ENCODE results near the gene GLOD5. TPM values are rescaled to one million over a fixed set of nuclear protein-coding genes. Genes with fewer than 3 reads are reported as not detected.

The GLOD5 gene
- 10 to 100 TPM in 1 of 2 donors, 1 to 10 TPM in 1; 9.5 to 11.4 TPM for total RNA-seq
- long read RNA-seq, transcript GLOD5-201 (4 exons, 735 nt), result major isoform, 6 of 10 reads
- long read RNA-seq, partial matches to known transcripts, result 0 of 10 reads
- long read RNA-seq, other reads (novel, unspliced or antisense), result 3 of 10 reads

DNA sequence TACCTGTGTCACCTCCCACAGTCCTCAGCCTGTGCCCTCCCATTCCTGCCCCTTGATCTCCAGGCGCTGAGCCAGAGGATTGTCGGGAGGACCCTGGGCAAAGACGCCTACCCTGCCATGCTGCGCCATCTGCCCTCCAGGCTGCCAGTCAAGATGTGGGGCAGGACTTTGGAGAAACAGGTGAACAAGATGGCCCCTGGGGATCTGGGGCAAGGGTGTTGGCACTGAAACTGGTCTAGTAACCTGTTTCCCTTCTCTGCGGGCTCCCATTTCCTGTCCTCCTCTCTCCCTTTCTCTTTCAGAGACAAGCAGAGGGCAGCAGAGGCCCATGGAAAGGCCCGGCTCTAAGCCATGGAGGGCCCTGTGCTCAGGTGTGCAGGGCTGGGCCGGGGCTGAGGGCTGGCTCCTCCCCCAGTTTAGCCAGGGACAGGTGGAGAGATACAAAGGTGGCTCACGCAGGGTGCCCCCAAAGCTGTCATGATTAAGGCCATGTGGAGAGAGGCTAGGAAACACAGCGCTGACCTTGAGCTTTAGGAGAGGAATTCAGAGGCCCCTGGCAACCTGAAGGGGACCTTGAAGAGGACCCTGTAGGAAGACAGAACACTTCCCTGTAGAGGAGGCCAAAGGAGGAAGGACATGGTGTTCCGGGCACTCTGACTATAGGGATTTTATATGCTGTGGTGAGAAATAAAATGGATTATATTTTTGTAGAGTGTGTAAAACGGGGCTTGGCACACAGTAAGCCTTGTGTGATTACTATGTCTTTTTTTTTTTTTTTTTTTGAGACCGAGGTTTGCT lies at the start of gene GLOD5:
TSS of gene GLOD5 (plus strand) at position 74 of the 798 bp plus-strand sequence. CDS start at position 118, 44 bp downstream.
- DNase-seq, result peak; percentile 72 to 78
- intact Hi-C loops (cut with DNase I, micrococcal nuclease), result no loop called here
- ATAC-seq, result peak; percentile 95

DNA sequence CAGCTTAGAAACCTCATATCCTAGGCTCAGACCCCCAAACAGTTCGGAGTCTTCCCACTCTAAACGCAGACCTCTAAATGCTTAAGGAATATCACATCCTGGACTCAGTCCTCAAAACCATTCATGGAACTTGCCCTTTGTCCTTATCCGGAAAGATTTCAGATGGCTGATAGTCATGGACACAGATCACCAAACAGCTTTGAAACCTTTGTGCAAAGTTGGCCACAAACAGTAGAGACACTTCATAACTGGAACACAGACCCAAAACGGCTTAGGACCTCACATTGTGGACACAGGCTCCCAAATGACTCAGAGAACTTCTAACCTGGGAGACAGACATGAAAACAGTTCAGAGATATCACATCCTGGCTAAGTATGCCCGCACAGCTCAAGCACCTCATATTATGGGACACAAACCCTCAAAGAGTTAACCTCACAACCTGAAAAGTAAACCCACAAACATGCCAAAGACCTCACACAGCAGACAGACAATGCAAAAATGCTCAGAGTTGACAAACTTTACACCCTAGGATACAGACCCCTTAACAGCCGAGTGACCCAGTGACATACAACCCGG lies 49.5 kb upstream of the GLOD5 start:
- no peak for ATAC-seq

DNA sequence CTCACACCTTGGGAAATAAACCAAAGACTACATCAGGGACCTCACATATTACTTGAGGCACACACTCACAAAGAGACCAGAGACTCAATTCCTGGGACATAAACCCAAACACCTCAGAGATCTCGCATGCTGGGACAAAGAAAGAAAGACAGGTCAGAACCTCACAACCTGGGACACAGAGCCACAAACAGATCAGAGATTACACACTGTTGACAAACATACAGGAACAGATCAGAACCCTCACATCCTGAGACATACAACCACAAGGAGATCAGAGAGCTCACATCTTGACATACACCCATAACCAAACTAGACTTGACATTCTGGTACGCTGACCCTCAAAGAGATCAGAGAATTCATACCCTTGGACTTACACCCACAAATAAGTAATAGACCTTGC lies 47.7 kb upstream of the GLOD5 start:
- DNase-seq (no peak), ATAC-seq (no peak)
- intact Hi-C loops (cut with DNase I, micrococcal nuclease), result no loop called here

More for the DNA sequence above, 49.5 kb upstream of the GLOD5 start:
- intact Hi-C loops (cut with DNase I, micrococcal nuclease), result no loop called here
- DNase-seq, result no peak

DNA sequence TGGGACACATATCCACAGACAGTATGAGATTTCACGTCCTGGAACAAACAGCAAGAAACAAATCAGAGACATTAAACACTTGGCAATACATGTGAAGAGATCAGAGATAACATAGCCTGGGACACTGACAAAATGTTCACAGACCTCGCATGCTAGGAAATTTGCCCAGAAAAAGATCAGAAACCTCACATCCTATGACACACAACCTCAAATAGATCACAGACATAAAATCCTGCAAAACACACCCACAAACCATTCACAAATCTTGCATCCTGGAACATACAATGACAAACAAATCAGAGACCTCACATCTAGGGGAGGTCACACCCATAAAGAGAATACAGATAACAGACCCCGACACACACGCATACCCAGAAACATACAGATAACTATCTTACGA lies 47.0 kb upstream of the GLOD5 start:
- no peak for ATAC-seq
- intact Hi-C loops (cut with DNase I, micrococcal nuclease), result no loop called here

DNA sequence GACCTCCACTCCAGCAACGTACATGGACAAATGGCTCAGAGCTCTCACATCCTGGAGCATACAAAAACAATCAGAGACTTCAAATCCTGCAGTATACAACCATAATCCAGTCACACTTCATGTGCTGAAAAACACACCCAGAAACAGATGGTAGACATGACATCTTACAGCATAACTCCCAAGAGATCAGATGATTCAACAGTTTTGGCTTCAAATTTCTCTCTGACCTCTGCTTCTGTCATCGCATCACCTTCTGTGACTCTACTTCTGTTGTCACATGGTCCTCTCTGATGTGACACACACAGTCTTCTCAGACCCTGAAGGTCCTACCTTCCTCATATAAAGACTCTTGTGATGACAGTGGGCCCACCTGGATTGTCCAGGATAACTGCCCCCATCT lies 46.5 kb upstream of the GLOD5 start:
- DNase-seq (no peak), ATAC-seq (no peak)
- intact Hi-C loops (cut with DNase I, micrococcal nuclease), result no loop called here

More for the DNA sequence above, 47.0 kb upstream of the GLOD5 start:
- no peak for DNase-seq

DNA sequence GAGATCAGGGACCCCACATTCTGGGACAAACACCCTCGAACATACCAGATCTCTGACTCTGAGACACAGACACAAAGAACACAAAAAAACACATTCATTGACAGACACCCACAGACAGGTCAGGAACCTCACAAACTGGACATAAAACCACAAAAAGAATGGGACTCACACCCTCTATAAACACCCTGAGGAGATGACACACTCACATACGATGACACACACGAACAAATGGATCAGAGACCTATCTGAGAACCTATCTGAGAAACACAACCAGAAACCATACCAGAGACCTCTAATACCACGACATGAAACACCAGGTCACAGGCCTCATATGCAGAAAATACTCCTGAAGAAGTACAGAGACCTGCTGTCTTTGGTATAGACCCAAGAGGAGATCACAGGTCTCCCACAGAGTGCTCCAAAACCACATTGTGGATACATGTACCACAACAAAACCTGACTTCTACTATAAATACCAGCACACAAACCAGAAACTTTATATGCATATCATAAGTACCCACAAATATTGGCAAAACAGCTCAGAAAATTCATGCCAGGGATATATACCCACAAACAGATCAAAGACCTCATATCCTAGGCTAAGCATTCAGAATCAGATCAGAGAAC lies 45.6 kb upstream of the GLOD5 start:
- ATAC-seq, result no peak
- intact Hi-C loops (cut with DNase I, micrococcal nuclease), result no loop called here

DNA sequence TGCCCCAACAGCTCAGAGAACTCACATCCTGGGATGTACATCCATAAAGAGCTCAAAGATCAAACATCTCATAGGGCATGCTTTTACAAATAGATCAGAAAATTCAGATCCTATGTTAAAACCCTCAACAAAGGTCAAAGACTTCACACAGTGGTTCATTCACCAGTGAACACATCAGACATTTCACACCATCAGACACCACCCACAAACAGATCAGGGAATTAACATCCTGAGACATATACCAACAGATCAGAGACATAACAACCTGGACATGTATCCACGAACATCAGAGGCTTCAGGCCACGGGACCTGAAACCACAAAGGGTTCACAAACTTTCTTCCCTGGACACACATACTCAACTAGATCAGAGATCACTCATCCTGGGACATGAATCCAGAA lies 41.6 kb upstream of the GLOD5 start:
- intact Hi-C loops (cut with DNase I, micrococcal nuclease), result no loop called here
- ATAC-seq (no peak), DNase-seq (no peak)

More for the DNA sequence above, 45.6 kb upstream of the GLOD5 start:
- DNase-seq, result no peak

DNA sequence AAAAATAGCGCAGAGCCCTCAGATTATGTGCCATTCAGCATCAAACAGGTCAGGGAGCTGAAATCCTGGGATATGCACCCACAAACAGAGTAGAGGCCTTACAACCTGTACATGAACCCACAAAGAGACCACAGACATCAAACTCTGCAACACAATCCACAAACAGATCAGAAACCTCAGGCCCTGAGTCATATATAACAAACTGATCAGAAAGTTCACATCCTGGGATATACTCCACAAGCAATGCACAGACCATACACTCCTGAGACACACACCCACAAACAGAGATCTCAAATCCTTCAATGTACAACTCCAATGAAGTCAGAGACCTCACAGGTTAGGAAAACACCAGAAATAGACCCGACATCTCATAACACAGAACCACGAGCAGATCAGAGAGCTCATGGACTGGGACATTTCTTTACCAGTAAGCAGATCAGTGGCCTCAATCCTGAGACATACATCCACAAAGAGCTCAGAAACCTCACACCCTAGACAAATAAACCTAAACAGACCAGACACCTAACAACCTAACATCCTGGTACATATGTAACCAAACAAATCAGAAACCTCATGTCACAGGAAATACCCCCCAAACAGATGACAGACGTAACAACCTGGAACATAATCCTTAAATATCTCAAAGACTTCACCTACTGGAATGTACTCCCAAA lies 40.8 kb upstream of the GLOD5 start:
- ATAC-seq (peak; percentile 42), DNase-seq (no peak)
- intact Hi-C loops (cut with DNase I, micrococcal nuclease), result no loop called here

DNA sequence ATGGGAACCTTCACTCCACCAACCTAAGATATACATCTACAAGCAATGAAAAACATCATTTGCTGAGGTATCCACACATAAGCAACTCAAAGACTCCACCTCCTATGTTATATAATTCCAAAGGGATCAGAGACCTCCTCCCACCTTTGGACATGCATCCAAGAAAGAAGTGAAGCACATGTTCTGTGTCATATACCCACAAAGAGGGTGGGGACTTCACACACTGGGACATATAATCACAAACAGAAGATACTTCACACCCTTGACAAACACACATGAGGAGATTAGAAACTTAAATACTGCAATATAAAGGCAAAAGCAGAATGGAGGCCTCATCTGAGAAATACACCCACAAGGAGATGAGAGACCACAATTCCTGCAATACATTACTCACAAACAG lies 39.6 kb upstream of the GLOD5 start:
- intact Hi-C loops (cut with DNase I, micrococcal nuclease), result no loop called here
- DNase-seq (no peak), ATAC-seq (peak; percentile 85)

DNA sequence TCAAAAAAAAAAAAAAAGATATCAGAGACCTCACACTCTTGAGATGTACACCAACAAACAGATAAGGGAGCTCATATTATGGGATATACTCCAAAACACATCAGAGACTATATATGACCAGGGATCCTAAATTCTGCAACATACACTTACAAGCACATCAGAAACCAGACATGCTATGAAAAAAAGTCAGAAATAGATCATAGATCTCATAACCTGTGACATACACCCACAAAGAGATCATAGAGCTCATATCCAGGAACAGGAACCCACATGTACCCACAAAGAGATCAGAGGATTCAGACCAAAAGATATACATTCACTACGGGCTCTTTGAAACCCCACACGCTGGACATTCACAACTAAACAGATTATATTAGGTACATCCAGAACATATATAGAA lies 35.0 kb upstream of the GLOD5 start:
- DNase-seq (no peak), ATAC-seq (no peak)
- intact Hi-C loops (cut with DNase I, micrococcal nuclease), result no loop called here

DNA sequence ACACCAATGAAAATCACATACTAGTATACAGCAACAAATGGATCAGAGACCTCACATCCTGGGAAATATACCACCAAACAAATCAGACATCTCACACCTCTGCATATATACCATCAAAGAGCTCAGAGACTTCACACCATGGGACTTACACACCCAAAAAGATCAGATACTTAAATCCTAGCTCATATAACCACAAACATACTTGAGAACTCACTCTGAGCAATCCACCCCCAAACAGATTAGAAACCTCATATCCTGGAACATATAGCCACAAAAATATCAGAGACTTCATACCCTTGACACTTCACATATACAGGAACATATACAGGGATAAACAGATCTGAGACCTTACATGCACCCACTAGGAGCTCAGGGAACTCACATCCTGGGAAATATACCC lies 32.9 kb upstream of the GLOD5 start:
- no peak for ATAC-seq
- no peak for DNase-seq
- intact Hi-C loops (cut with DNase I, micrococcal nuclease), result no loop called here

DNA sequence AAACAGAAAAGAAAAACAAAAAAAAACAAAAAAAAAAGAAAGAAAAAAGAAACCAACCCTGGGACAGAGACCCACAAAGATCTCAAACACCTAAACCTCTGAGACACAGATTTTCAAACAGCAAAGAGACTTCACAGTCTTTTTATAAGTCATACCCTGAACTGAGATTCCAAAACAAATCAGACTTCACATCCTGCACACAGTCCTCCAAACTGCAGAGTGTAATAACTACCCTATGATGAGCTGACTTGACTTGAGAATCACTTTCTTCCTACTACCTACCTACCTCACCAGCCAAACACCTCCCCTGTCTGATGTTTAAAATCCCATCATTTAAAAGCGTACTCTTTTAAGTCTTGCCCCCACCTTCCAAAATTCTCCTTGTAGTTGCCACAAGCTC lies 25.2 kb upstream of the GLOD5 start:
- no peak for DNase-seq
- ATAC-seq, result no peak
- intact Hi-C loops (cut with DNase I, micrococcal nuclease), result no loop called here

DNA sequence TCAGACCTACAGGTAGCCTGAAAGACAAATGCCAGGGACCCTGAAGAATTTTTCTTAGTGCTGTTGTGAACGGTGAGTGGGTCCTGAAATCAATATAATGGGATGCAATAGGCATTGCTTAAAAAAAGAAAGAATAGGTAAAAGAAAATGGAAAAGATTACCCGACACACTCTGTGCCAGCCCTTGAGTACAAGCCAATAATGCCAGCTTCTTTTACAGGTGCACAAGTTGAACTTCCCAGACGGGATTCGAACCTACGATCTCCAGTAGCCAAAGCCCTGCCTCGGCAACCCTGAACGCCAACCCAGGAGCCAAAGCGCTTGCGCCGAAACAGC lies 24.7 kb upstream of the GLOD5 start:
- no peak for DNase-seq
- intact Hi-C loops (cut with DNase I, micrococcal nuclease), result no loop called here
- no peak for ATAC-seq

DNA sequence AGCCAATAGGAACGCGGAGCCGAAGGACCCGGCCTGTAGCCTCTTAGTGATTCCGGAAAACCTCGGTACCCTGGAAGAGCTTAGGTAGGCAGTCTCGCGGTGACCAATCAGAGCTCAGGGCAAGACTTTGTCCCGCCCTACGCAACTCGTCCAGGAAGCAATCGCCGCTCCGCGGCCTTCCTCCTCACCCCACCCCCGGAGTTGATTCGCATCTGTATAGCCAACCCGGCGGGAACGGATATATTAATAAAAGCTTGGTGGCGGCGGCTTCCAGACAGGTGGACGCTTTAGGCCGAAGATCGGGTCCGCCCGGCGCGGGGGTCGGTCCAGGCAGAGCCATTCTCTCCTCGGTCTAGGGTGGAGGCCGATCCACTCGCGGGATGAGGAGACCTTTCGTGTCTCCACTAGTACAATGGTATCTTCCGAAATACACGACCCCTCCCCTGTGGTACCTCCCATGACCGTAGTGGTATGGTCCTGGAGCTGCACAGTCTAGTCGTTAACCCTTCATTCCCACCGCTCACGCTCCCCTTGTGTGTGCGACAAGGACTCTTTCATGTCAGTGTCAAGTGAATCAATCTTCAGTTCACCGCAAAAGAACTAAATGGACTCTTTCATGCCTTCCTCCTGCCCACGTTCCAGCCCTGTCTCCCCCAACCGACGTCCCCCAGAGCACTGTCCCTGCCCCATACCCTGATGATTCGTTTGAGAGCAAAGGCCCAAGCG lies 24.2 kb upstream of the GLOD5 start:
- ATAC-seq (peak; percentile 99), DNase-seq (peak; percentile 86 to 94)
- intact Hi-C loops (cut with DNase I, micrococcal nuclease), result no loop called here

DNA sequence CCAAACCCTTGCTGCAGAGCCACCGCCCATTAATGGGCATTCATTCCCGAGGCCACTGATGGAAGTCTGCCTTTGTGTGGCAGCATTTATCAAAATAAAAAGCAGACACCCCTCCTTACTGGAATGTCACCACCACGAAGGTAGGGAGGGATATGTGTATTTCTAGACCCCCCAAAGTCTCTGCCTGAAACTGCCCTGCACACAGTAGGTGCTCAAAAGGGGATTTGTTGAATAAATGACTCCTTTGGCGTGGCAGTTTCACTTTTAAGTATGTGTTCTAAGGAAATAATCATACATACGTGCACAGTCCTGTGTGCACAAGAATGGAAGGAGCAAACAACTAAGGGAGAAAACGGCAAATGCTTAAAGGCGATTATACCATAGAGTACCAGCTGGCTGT lies 23.6 kb upstream of the GLOD5 start:
- intact Hi-C loops (cut with DNase I, micrococcal nuclease), result no loop called here
- no peak for DNase-seq
- peak; percentile 11 for ATAC-seq

DNA sequence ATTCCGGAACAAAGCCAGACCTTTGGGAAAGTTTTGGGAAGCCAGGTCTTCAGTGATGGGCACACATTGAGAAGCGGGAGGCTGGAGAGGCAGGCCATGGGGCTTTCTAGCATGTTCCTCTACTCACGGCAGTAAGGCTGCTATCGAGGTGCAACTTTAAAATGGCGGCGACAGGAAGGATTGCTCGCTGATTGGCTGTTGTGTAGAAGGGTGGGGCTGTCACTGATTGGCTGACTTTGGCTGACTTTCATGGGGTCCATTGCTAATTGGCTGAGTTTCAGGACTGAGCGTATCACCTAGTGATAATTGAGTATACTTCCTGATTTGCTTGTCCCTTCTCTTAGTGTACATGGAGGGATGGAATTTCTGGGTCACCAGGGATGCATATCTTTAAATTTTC lies 19.7 kb upstream of the GLOD5 start:
- no peak for ATAC-seq
- DNase-seq, result no peak
- intact Hi-C loops (cut with DNase I, micrococcal nuclease), result no loop called here

DNA sequence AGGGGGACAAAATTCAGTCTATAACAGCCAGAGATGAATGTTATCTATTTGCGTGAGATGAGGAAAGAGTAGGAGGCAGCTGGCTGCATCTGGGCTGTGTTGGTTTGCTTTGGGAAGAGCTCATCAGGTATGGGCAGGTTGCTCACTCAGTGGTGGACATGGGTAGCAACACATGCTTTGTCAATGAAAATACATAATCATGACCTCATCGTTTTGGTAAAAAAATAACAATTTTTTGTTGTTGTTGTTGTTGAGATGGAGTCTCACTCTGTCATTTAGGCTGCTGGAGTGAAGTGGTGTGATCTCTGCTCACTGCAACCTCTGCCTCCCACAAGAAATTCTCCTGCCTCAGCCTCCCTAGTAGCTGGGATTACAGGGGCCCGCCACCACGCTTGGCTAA lies 16.3 kb upstream of the GLOD5 start:
- intact Hi-C loops (cut with DNase I, micrococcal nuclease), result no loop called here
- no peak for ATAC-seq
- no peak for DNase-seq

DNA sequence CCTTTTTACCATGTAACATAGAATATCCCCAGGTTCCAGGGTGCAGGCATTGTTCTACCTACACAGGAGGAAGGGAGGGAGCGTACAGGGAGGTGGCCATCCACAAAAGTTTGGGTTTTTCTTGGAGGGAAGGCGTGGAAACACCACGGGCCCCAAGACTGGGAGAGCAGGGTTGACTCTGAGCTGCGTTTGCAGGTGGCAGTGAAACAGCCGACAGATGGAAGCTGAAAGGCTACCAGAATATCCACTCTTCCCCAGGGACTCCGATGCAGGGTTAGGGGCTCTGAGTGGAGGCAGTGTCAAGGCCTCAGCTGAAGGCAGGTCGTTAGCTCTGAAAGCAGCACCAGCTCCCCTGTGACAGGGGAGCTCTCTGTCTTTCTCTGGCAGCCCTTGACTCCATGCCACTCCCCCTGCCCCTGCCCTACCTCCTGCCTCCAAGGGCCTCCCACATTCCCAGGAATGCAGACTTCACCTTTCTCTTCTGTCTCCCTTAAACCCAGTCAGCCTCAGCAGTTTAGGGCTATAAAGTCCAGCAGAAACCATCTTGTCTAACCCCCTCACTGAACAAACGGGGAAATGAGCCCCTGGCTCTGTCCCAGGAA lies 14.0 kb upstream of the GLOD5 start:
- ATAC-seq (no peak), DNase-seq (no peak)
- intact Hi-C loops (cut with DNase I, micrococcal nuclease), result no loop called here

DNA sequence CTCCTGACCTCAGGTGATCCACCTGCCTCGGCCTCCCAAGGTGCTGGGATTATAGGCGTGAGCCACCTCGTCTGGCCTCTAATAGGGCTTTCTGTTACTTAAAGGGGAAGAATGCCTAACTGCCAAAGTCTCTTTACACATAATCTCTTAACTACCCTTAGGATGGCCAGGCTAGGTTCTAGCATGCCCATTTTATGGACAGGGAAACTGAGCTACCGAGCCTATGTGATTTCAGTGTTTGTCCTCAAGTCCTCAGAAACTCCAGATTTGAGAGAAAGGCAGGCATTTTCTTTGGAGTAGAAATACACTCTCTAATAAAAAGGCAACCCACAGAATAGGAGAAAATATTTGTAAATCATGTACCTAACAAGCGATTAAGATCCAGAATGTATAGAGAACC lies 12.4 kb upstream of the GLOD5 start:
- intact Hi-C loops (cut with DNase I, micrococcal nuclease), result no loop called here
- DNase-seq, result no peak
- no peak for ATAC-seq
